ENCODE data around the gene CD164. TPM values are rescaled to one million over a fixed set of nuclear protein-coding genes. Genes with fewer than 3 reads are reported as not detected.

The CD164 gene
- total and polyA plus RNA-seq, 2 donors (not counting 3 experiments of a cell fraction or from before 2014, with no cell fraction given): 116 to 172 TPM

GRCh38 chr6:109374326-109374892 lies 7.9 kb downstream of the CD164 start:
- BruUV-seq (replicated peaks): no TSS peak
- dilution Hi-C loops (cut with MboI; ENCODE audit: extremely low pct_ligation_motif_present, low sequenced_read_pairs) (no loop called here), intact Hi-C loops (cut with micrococcal nuclease) (no loop called here)
- POLR2A ChIA-PET: no interaction called here
- H3K27ac ChIP-seq (ENCODE audit: insufficient read depth, low read depth, low read length): no peak overlapping the region
- H4K20me1 ChIP-seq (replicated peaks; ENCODE audit: control insufficient read depth, extremely low read depth, insufficient read depth, low read length): no peaks in the 10 kb centered on the region
- H3K4me1 ChIP-seq (ENCODE audit: control insufficient read depth, extremely low read depth, insufficient read depth, low read length): peaks cover 3% of the 10 kb centered on the region
- no peak overlapping the region for H3K9ac ChIP-seq (replicated peaks; ENCODE audit: extremely low read depth, insufficient read depth, low read length)
- H3K9me3 ChIP-seq (replicated peaks; ENCODE audit: control insufficient read depth, insufficient read depth, low read length): no peaks in the 10 kb centered on the region
- H3K4me2 ChIP-seq (ENCODE audit: insufficient read depth, low read length): no peak overlapping the region
- CTCF ChIA-PET: no interaction called here
- FAIRE-seq (no peak), DNase-seq (ENCODE audit: low read depth, low spot score) (no peak)
- H2AFZ ChIP-seq (ENCODE audit: low read depth, low read length): no peak overlapping the region
- H3K9me1 ChIP-seq (replicated peaks; ENCODE audit: control insufficient read depth, extremely low read depth, insufficient read depth, low read length): no peaks in the 10 kb centered on the region
- peaks cover 19 to 26% of the 10 kb centered on the region in 2 experiments for H3K36me3 ChIP-seq (ENCODE audit: control insufficient read depth in 2 of 2, extremely low read depth in 1 of 2, insufficient read depth in 2 of 2, low read length in 2 of 2)
- H3K79me2 ChIP-seq (ENCODE audit: control insufficient read depth, insufficient read depth, low read length): peaks cover 45% of the 10 kb centered on the region
- H3K27me3 ChIP-seq (ENCODE audit: control insufficient read depth in 2 of 2, insufficient read depth in 2 of 2, low read length in 2 of 2): no peaks in the 10 kb centered on the region
- TF ChIP-seq MAX (IDR thresholded peaks at IDR 0.05; ENCODE audit: insufficient read depth, insufficient read length): no peak
- TF ChIP-seq MYC (IDR thresholded peaks at IDR 0.05; ENCODE audit: low read depth, low read length): no peak
- TF ChIP-seq JUN (IDR thresholded peaks at IDR 0.05; ENCODE audit: borderline replicate concordance, insufficient read depth, insufficient read length, low read depth): no peak
- no peak for TF ChIP-seq EZH2 (IDR thresholded peaks at IDR 0.05; ENCODE audit: borderline replicate concordance, low read depth, low read length, severe bottlenecking)
- no peak for TF ChIP-seq CTCF (IDR thresholded peaks at IDR 0.05; ENCODE audit: extremely low read depth in 1 of 2, insufficient read depth in 1 of 2, low read depth in 1 of 2, low read length in 2 of 2)
- TF ChIP-seq POLR2AphosphoS5 (IDR thresholded peaks at IDR 0.05; ENCODE audit: insufficient read depth, low read depth, low read length): no peak
- no peak for TF ChIP-seq POLR2A (IDR thresholded peaks at IDR 0.05; ENCODE audit: low read depth, low read length)
- no peak for TF ChIP-seq FOS (IDR thresholded peaks at IDR 0.05; ENCODE audit: borderline replicate concordance, insufficient read depth, low read length)
- TF ChIP-seq GATA2 (IDR thresholded peaks at IDR 0.05; ENCODE audit: insufficient read depth, insufficient read length, low read depth, low read length): no peak
- H3K4me3 ChIP-seq (replicated peaks in 1 of 3; ENCODE audit: insufficient read depth in 1 of 3, low read depth in 1 of 3, low read length in 3 of 3): no peak overlapping the region

Data from endothelial cell of umbilical vein (primary cell).